ENCODE measurements around the gene SPEM1.

- TF ChIP-seq RAD21 (IDR thresholded peaks at IDR 0.05) (no peak), REST (IDR thresholded peaks at IDR 0.05) (no peak), JUND (IDR thresholded peaks at IDR 0.05) (no peak), TAF1 (conservative IDR thresholded peaks at IDR 0.05) (no peak), CTCF (IDR thresholded peaks at IDR 0.05; ENCODE audit: low read depth, low read length, missing input control) (no peak)
Measured at GRCh38 chr17:7462474-7463371, 42.6 kb downstream of the SPEM1 start.
